GM12891 (cell line): ENCODE results near the gene TMEM109.

ENCODE experiments used
- POLR2A ChIP-seq: IDR thresholded peaks from 2 replicates; pipeline ENCODE4 v1.6.1; 2011; ENCODE audit warnings: low read depth, low read length, control low read depth
- POLR2AphosphoS5 ChIP-seq: IDR thresholded peaks from 2 replicates; pipeline ENCODE4 v1.6.1; 2011; ENCODE audit warnings: low read depth, low read length, control low read depth
- TAF1 ChIP-seq: IDR thresholded peaks from 2 replicates; pipeline ENCODE4 v1.6.1; 2011; ENCODE audit warnings: low read depth, low read length, control low read depth

DNA sequence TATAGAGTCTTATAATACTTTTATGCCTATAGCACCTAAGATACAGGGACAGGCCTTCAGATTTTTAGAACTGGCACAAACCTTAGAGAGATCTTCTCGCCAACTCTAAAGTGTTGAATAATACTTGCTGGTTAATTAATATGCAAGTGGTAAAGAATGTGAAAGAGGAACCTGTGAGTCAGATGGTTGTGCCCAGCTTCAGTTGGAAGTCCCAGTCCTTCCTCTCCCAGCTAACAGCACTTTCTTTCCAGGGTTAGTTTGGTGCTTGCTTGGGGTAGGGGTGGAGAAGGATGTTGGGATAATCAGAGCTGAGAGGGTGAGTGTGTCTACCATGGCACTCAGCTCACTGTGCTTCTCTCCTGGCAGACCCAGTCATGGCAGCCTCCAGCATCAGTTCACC lies 5.4 kb downstream of the TMEM109 start:
- TF ChIP-seq POLR2AphosphoS5 (no peak), POLR2A (no peak), TAF1 (no peak)
